ENCODE data around the gene HCK.

Gene HCK

GRCh38 chr20:32052090-32052777 is at the start of gene HCK:
HCK (plus strand) TSS chr20:32052242.
- no peak for DNase-seq

GRCh38 chr20:32003325-32003724 is 48.7 kb upstream of the HCK start:
- no peak for DNase-seq

GRCh38 chr20:32004963-32005362 is 47.1 kb upstream of the HCK start:
- no peak for DNase-seq

DNA sequence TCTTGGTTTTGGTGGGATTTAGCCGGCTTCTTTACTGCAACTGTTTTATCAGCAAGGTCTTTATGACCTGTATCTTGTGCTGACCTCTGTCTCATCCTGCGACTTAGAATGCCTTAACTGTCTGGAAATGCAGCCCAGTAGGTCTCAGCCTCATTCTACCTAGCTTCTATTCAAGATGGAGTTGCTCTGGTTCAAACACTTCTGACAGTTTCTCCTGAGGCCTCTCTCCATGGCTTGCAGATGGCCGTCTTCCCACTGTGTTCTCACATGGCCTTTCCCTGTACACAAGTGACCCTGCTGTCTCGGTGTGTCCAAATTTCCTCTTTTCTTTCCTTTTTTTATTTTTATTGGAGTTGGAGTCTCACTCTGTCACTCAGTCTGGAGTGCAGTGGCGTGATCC is 46.0 kb upstream of the HCK start:
- no peak for DNase-seq

- no peak for DNase-seq
Measured at GRCh38 chr20:32006841-32007786, 44.9 kb upstream of the HCK start.

- no peak for DNase-seq
Measured at GRCh38 chr20:32007787-32008616, 44.0 kb upstream of the HCK start.

GRCh38 chr20:32009564-32009963 is 42.5 kb upstream of the HCK start:
- no peak for DNase-seq

DNA sequence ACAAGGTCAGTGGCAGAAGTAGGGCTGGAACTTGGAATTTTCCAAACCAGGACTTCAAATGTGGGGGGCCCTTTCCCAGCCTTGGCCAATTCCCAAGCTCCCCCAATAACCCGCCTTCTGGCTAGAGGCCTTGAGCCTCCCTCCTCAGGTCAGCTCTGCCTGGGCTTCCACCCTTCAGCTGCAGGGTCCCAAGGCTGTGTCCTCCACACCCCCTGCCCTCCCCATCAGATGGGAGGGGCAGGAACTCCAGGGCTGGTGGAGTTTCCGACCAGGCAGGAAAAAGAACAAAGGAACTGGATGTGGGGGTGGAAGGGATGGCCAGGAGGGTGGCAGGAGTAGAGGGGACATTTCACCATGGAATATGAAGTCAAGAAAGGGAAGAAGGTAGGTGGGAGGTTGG is 41.9 kb upstream of the HCK start, which contains the start of gene CCM2L:
CCM2L (plus strand) TSS at position 338 of the 400 bp plus-strand sequence; CDS start at position 355, 17 bp downstream.
- DNase-seq: no peak

DNA sequence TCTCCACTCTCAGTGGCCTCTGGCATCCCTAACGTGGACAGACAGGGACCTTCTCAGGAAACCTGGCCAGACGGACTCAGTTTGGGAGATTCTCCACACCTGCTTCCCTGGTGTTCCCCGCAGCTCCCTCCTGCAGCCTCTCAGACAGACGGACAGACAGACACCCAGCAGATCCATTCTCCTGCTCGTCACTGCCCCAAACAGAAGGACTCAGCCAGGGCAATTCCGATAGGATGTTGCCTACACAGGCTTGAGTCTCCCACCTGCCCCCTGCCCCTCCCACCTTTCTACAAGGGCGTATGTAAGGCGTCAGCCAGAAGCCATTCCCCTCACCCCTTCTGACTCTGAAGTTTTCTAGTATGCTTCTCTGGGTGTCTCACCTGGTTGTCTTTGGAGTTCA is 41.4 kb upstream of the HCK start:
- DNase-seq: no peak

GRCh38 chr20:32012159-32012688 is 39.8 kb upstream of the HCK start:
- no peak for DNase-seq

- DNase-seq: no peak
Measured at GRCh38 chr20:32013326-32013725, 38.7 kb upstream of the HCK start.

- DNase-seq: peak; percentile 46 to 51
Measured at GRCh38 chr20:32017711-32018251, 34.3 kb upstream of the HCK start.

- peak; percentile 49 for DNase-seq
Measured at GRCh38 chr20:32018269-32019155, 33.5 kb upstream of the HCK start.

DNA sequence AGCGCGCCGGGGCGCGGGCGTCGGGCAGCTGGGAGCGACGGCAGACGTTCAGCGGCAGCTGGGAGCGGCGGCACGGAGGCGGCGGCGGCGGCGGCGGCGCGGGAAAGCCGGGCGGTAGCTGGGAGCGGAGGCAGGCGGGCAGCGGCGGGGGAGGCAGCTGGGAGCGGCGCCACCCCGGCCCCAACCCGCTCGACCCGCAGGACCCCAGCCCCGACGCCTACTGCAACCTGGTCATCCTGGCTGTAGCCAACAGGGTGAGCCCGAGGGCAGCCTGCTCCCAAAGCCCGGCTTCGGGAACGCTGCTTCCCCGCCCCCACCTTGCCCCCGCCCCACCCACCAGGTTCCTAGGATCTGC is 32.9 kb upstream of the HCK start:
- DNase-seq: no peak

- DNase-seq: no peak
Measured at GRCh38 chr20:32019563-32020463, 32.2 kb upstream of the HCK start.

- no peak for DNase-seq
Measured at GRCh38 chr20:32021091-32021490, 31.0 kb upstream of the HCK start.

DNA sequence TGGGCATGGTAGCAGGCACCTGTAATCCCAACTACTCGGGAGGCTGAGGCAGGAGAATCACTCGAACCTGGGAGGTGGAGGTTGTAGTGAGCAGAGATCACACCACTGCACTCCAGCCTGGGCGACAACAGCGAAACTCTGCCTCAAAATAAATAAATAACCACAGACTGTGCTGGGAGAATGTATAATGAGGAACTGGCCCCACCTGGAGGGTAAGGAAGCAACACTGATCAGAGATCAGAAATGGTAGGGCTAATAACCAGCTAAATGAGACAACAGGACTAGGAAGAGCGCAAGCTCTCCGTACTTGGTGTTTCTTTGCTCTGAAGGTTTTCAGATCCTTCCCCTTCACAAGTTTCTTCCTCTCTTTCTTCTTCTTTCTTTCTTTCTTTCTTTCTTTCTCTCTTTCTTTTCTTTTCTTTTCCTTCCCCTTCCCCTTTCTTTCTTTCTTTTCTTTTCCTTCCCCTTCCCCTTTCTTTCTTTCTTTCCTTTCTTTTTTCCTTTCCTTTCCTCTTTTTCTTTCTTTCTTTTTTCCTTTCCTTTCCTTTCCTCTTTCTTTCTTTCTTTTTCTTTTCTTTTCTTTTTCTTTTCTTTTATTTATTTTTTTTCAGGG is 27.3 kb upstream of the HCK start:
- DNase-seq: no peak

DNA sequence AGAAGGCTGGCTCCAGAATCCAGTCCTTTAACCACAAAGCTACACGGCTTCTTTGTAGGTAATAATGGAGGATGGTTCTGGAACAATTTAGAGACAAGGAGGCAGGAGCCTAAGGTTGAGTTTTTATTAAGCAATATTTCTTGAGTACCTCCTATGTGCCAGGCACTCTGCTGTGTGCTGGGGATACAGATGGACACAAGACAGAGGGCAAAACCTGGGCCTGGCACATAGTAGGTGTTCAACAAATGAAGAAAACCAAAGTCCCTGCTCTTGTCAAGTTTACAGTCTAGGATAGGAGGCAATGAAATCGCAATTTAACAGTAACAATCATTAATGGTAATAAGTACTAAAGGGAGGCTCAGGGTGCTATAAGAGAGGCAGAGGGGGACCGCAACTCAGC is 24.4 kb upstream of the HCK start:
- no peak for DNase-seq

DNA sequence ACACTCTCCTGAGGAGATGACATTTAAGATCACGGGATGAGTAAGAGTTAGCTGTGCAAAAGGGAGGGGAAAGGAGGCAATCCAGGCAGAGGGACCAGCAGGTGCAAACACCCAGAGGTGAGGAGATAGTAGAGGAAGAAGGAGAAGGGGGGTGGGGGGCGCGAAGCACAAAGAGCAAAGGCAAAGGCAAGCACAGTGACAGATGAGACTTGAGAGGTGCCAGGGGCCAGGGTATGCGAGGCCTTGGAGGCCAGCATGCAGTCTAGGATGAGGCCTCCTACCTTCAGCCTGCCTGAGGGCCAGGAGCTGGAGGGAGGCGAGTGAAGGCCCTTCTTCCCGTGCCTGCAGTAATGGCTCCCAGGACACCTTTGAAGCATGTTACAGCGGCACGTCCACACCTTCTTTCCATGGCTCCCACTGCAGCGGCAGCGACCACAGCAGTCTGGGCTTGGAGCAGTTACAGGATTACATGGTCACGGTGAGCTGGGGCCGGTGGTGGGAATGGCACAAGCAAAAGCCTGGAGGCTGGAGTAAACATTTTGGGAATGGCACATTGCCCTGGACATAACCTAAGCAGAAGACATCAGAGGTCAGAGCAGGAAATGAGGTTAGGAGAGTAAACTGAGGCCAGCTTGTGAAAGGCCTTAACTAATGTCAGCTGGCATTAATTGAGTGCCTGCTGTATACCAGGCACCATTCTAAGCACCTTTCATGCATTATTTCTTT is 23.2 kb upstream of the HCK start:
- DNase-seq: no peak

All from activated CD4-positive, alpha-beta T cell treated with anti-CD3 and anti-CD28 coated beads for 4 hours (primary cell).